Cardiac muscle cell (in vitro differentiated cells and primary cell): ENCODE results near the gene DPP10. TPM values are rescaled to one million over a fixed set of nuclear protein-coding genes. Genes with fewer than 3 reads are reported as not detected.

Experiments
- DNase-seq, 2 donors: peaks; one replicate each; pipeline versions ENCODE4 v3.0.0 to v3.0.0-alpha.2; 2010 to 2017; ENCODE audit warnings: low read depth in 1 of 2, low spot score in 1 of 2
- H3K27ac ChIP-seq: fragments of 200-600 bp; sonication (generic); 2 replicates; pipeline ENCODE4 v1.5.1; 2016
- H3K27me3 ChIP-seq: fragments of 200-600 bp; sonication (generic); 2 replicates; pipeline ENCODE4 v1.6.0; 2016; ENCODE audit warnings: control low read depth
- H3K36me3 ChIP-seq: fragments of 200-600 bp; sonication (generic); 2 replicates; pipeline ENCODE4 v1.5.1; 2016; ENCODE audit warnings: control low read depth
- H3K4me1 ChIP-seq: fragments of 200-600 bp; sonication (generic); 2 replicates; pipeline ENCODE4 v1.8.1; 2017; ENCODE audit warnings: low read depth, mild to moderate bottlenecking, mixed run types
- H3K4me3 ChIP-seq: fragments of 200-600 bp; sonication (generic); 2 replicates; pipeline ENCODE4 v1.5.1; 2016; ENCODE audit warnings: mild to moderate bottlenecking
- H3K9me3 ChIP-seq: fragments of 200-600 bp; sonication (generic); 2 replicates; pipeline ENCODE4 v1.5.1; 2017; ENCODE audit warnings: low read depth, mild to moderate bottlenecking, control low read depth
- polyA plus RNA-seq: library from polyadenylated mRNA; unstranded; fragments of >200 nt; fragmentation: Nextera tagmentation; extraction: Ambion mirVana; gene quantifications from 2 replicates; pipeline ENCODE4 v1.2.1, GENCODE V29; 2016
- total RNA-seq: library from RNA; depleted of rRNA; stranded (reverse); fragments of >200 nt; gene quantifications from 2 replicates; pipeline ENCODE4 v1.2.3, GENCODE V29; 2016
- TF ChIP-seq, protein P1 (sequence below): IDR thresholded peaks from 2 replicates; pipeline ENCODE4 v1.5.1; 2012; ENCODE audit warnings: low read depth, mild to moderate bottlenecking, low read length

Gene DPP10
- total and polyA plus RNA-seq, 2 experiments from 2014 or later, result 1.1 to 1.4 TPM

- Histone ChIP-seq H3K4me1 (no peaks in the 10 kb centered on the region), H3K4me3 (no peak overlapping the region), H3K9me3 (no peaks in the 10 kb centered on the region), H3K36me3 (no peaks in the 10 kb centered on the region), H3K27ac (no peak overlapping the region), H3K27me3 (no peaks in the 10 kb centered on the region)
- DNase-seq, result no peak
- TF ChIP-seq, protein P1, sequence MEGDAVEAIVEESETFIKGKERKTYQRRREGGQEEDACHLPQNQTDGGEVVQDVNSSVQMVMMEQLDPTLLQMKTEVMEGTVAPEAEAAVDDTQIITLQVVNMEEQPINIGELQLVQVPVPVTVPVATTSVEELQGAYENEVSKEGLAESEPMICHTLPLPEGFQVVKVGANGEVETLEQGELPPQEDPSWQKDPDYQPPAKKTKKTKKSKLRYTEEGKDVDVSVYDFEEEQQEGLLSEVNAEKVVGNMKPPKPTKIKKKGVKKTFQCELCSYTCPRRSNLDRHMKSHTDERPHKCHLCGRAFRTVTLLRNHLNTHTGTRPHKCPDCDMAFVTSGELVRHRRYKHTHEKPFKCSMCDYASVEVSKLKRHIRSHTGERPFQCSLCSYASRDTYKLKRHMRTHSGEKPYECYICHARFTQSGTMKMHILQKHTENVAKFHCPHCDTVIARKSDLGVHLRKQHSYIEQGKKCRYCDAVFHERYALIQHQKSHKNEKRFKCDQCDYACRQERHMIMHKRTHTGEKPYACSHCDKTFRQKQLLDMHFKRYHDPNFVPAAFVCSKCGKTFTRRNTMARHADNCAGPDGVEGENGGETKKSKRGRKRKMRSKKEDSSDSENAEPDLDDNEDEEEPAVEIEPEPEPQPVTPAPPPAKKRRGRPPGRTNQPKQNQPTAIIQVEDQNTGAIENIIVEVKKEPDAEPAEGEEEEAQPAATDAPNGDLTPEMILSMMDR, result no peak
Measured at GRCh38 chr2:115649731-115650130, 1207.3 kb downstream of the DPP10 start.

GRCh38 chr2:115650827-115651226 lies 1208.4 kb downstream of the DPP10 start:
- Histone ChIP-seq H3K4me3 (no peak overlapping the region), H3K27ac (no peak overlapping the region), H3K27me3 (no peaks in the 10 kb centered on the region), H3K9me3 (no peaks in the 10 kb centered on the region), H3K4me1 (no peaks in the 10 kb centered on the region), H3K36me3 (no peaks in the 10 kb centered on the region)
- TF ChIP-seq, protein P1, result no peak
- DNase-seq, result peak in 1 of 2 donors; percentile 2

- H3K4me3 ChIP-seq, result no peak overlapping the region
- H3K36me3 ChIP-seq, result no peaks in the 10 kb centered on the region
- H3K27me3 ChIP-seq, result no peaks in the 10 kb centered on the region
- H3K4me1 ChIP-seq, result no peaks in the 10 kb centered on the region
- no peaks in the 10 kb centered on the region for H3K9me3 ChIP-seq
- no peak overlapping the region for H3K27ac ChIP-seq
- DNase-seq, result no peak
- TF ChIP-seq, protein P1, result no peak
Measured at GRCh38 chr2:115652652-115653051, 1210.2 kb downstream of the DPP10 start.

DNA sequence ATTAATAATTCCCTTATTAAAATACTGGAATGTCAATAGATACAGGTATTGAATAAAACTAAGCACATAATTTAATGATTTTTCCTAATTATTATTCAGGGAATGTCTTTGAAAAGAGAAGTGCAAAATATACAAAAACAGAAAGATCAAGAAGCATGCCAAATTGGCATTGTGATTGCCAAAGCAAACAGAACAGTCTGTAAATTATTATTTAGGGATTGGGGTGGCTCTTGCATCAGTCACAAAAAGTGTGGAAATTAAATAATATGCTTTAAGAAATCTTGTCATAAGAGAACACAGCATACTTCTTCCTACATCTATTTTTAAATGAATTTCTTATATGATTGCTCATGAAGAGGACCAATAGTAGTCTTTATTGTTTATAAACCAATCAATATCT lies 1211.9 kb downstream of the DPP10 start:
- Histone ChIP-seq H3K27me3 (no peaks in the 10 kb centered on the region), H3K9me3 (no peaks in the 10 kb centered on the region), H3K4me3 (no peak overlapping the region), H3K4me1 (no peaks in the 10 kb centered on the region), H3K27ac (no peak overlapping the region), H3K36me3 (no peaks in the 10 kb centered on the region)
- TF ChIP-seq, protein P1, result no peak
- DNase-seq, result no peak

DNA sequence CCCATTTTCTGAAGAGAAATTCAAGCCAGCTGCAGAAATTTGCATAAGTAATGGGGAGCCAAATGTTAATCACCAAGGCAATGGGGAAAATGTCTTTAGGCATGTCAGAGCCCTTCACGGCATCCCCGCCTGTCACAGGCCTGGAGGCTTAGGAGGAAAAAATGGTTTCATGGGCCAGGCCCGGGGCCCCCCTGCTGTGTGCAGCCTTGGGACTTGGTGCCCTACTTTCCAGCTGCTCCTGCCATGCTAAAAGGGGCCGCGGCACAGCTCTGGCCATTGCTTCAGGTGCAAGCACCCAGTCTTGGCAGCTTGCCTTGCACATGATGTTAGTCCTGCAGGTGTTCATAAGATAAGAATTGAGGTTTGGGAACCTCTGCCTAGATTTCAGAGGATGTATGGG lies 1235.7 kb downstream of the DPP10 start:
- TF ChIP-seq, protein P1, result no peak
- H3K4me3 ChIP-seq, result no peak overlapping the region
- no peaks in the 10 kb centered on the region for H3K27me3 ChIP-seq
- no peaks in the 10 kb centered on the region for H3K4me1 ChIP-seq
- H3K9me3 ChIP-seq, result no peaks in the 10 kb centered on the region
- no peak overlapping the region for H3K27ac ChIP-seq
- no peaks in the 10 kb centered on the region for H3K36me3 ChIP-seq
- DNase-seq, result no peak

DNA sequence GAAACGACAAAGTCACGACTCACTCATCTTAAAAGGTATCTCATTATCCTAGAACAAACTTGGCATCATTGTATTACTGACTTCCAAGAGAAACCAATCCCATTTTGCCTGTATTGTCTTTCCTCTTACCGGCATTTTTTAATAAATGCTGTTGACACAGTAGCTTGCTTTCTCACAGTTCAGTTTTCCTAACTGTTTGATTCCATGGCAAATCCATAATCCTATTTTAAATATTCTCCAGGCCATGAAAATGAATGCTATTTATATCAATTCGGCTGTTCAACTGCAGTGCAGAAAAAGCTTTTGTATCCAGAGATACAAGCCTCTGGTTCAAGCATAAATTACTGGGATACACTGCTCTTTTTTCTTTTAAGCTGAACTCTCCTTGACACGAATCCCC lies 1241.9 kb downstream of the DPP10 start:
- H3K4me3 ChIP-seq, result no peak overlapping the region
- no peaks in the 10 kb centered on the region for H3K4me1 ChIP-seq
- no peaks in the 10 kb centered on the region for H3K27me3 ChIP-seq
- TF ChIP-seq, protein P1, result no peak
- no peaks in the 10 kb centered on the region for H3K36me3 ChIP-seq
- DNase-seq, result no peak
- H3K9me3 ChIP-seq, result no peaks in the 10 kb centered on the region
- H3K27ac ChIP-seq, result no peak overlapping the region
